ENCODE measurements around the gene KAT8.
"Not testable (repeated sequence)": the region's sequence is repeated elsewhere in the genome, so short reads cannot be mapped to it uniquely, and the experiment has no call there.

Gene KAT8

DNA sequence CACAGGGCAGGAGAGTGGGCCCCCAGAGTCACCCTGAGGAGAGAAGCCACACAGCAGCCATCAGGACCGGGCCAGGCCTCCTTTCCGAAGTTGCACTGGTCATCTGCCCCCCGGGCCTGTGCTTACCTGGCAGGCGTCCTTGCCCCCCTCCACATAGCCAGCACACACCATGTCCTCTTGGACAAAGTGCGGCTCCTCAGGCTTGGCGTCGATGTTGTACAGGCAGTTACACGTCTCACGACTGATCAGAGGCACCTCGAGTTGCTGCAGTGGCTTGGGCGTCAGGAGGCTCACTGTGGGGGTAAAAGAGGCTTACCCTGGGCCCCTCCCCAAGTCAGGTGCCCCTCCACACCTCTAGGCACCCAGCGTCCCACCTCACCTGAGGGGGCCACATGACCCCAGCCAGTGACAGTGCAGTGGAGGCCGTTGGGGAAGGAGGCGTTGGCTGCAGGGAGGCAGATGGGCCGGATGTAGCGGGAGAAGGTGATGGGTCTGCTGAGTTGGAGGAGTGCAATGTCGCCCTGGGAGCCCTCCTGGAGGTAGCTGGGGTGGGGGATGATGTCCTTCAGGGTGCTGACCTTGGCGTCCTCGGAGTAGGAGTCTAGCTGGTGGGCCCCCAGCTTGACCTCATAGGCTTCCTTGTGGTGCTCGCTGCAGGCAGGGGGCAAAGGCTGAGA is 15.0 kb downstream of the KAT8 start:
- Mint-ChIP-seq H3K4me1 (no peaks in the 10 kb centered on the region), H3K36me3 (ENCODE audit: insufficient read depth) (peaks cover 18% of the 10 kb centered on the region), H3K4me3 (no peak overlapping the region), H3K27me3 (no peaks in the 10 kb centered on the region), H3K27ac (ENCODE audit: low read depth) (no peak overlapping the region), H3K9me3 (no peaks in the 10 kb centered on the region)
- no peak for DNase-seq (ENCODE audit: low spot score in 2 of 2)
- no peak for ATAC-seq (replicated peaks; ENCODE audit: extremely low read depth, poor library complexity, severe bottlenecking)

DNA sequence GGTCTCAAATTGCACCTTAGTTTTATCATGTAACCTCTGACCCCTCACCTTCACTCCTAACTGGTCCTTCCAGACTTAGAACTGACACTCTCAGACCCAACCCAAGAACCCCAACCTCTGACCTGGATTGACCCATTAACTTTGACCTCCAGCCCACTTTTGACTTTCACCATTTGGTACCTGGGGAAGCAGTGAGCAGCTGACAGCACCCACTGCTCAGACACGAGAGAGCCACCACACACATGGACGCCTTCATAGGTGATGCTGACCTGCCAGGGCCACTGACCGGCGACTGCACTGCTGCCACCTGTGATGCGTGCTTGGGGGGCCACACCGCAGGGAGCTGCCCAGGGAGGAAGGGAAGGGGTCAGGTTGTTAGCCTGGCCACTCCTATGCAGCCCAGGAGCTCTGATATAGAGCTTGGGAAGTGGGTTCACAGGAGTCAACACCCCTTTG is 15.6 kb downstream of the KAT8 start:
- no peaks in the 10 kb centered on the region for H3K27me3 Mint-ChIP-seq
- no peak overlapping the region for H3K4me3 Mint-ChIP-seq
- H3K36me3 Mint-ChIP-seq (ENCODE audit: insufficient read depth): peaks cover 15% of the 10 kb centered on the region
- DNase-seq (ENCODE audit: low spot score in 2 of 2): no peak
- no peak overlapping the region for H3K27ac Mint-ChIP-seq (ENCODE audit: low read depth)
- no peak for ATAC-seq (replicated peaks; ENCODE audit: extremely low read depth, poor library complexity, severe bottlenecking)
- H3K4me1 Mint-ChIP-seq: no peaks in the 10 kb centered on the region
- H3K9me3 Mint-ChIP-seq: no peaks in the 10 kb centered on the region

DNA sequence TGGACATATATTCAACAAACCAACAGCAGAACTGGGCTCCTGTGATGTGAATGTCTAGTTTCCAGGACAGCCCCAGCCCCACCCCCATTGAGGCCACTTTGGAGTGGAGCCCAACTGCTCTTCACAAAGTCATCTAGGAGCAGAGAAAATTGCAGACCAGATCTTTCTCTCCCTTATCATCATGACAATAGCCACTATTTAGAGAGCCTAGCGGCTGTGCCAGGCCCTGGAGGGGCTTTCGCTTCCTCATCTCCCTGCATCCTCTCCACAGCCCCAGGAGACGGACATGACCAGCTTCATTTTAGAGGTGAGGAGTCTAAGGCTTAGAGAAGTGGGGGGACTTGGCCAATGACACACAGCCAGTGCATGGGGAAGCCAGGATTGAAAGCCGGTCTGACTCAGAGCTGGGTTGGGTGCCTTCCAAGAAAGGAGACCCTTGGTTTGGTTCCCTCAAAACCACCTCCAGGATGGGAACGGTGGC is 16.7 kb downstream of the KAT8 start:
- no peak for ATAC-seq (replicated peaks; ENCODE audit: extremely low read depth, poor library complexity, severe bottlenecking)
- H3K27ac Mint-ChIP-seq (ENCODE audit: low read depth): peak overlapping the region; percentile 10
- DNase-seq (ENCODE audit: low spot score in 2 of 2): no peak

GRCh38 chr16:31134625-31135534 is 17.4 kb downstream of the KAT8 start:
- H3K4me3 Mint-ChIP-seq: no peak overlapping the region
- peaks cover 13% of the 10 kb centered on the region for H3K36me3 Mint-ChIP-seq (ENCODE audit: insufficient read depth)
- DNase-seq (ENCODE audit: low spot score in 2 of 2) (no peak), ATAC-seq (replicated peaks; ENCODE audit: extremely low read depth, poor library complexity, severe bottlenecking) (no peak)
- H3K4me1 Mint-ChIP-seq: no peaks in the 10 kb centered on the region
- H3K27ac Mint-ChIP-seq (ENCODE audit: low read depth): no peak overlapping the region
- no peaks in the 10 kb centered on the region for H3K9me3 Mint-ChIP-seq
- H3K27me3 Mint-ChIP-seq: no peaks in the 10 kb centered on the region

More for the DNA sequence above, 16.7 kb downstream of the KAT8 start:
- Mint-ChIP-seq H3K4me3 (no peak overlapping the region), H3K9me3 (no peaks in the 10 kb centered on the region), H3K27me3 (no peaks in the 10 kb centered on the region), H3K36me3 (ENCODE audit: insufficient read depth) (peaks cover 13% of the 10 kb centered on the region), H3K4me1 (no peaks in the 10 kb centered on the region)

GRCh38 chr16:31135535-31136286 is 18.2 kb downstream of the KAT8 start, which contains the start of gene PRSS8:
Gene PRSS8 (minus strand): TSS chr16:31135727. CDS start chr16:31135498, 229 bp downstream.
- no peaks in the 10 kb centered on the region for H3K9me3 Mint-ChIP-seq
- no peak for ATAC-seq (replicated peaks; ENCODE audit: extremely low read depth, poor library complexity, severe bottlenecking)
- H3K36me3 Mint-ChIP-seq (ENCODE audit: insufficient read depth): peaks cover 11% of the 10 kb centered on the region

DNA sequence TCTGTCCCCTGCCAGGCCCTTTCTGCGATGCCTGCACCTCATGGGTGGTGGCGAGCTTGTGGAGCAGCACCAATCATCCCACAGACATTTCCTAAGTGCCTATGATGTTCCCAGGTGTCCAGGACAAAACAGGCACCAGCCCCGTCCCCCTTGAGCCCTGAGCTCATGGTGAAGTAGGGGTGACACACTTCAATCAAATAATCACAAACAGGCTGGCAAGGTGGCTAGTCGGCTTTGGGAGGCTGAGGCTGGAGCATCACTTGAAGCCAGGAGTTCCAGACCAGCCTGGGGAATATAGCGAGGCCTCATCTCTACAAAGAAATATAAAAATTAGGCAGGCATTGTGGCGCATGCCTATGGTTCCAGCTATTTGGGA is 18.8 kb downstream of the KAT8 start:
- no peak overlapping the region for H3K27ac Mint-ChIP-seq (ENCODE audit: low read depth)
- no peak for DNase-seq (ENCODE audit: low spot score in 2 of 2)
- no peak for ATAC-seq (replicated peaks; ENCODE audit: extremely low read depth, poor library complexity, severe bottlenecking)
- no peak overlapping the region for H3K4me3 Mint-ChIP-seq
- peaks cover 7% of the 10 kb centered on the region for H3K36me3 Mint-ChIP-seq (ENCODE audit: insufficient read depth)
- no peaks in the 10 kb centered on the region for H3K4me1 Mint-ChIP-seq
- no peaks in the 10 kb centered on the region for H3K9me3 Mint-ChIP-seq
- no peaks in the 10 kb centered on the region for H3K27me3 Mint-ChIP-seq

More at GRCh38 chr16:31135535-31136286, 18.2 kb downstream of the KAT8 start, which contains the start of gene PRSS8:
- no peak for DNase-seq (ENCODE audit: low spot score in 2 of 2)
- Mint-ChIP-seq H3K4me1 (no peaks in the 10 kb centered on the region), H3K4me3 (no peak within 1 kb of the TSS), H3K27me3 (no peaks in the 10 kb centered on the region), H3K27ac (ENCODE audit: low read depth) (no peak within 1 kb of the TSS)

DNA sequence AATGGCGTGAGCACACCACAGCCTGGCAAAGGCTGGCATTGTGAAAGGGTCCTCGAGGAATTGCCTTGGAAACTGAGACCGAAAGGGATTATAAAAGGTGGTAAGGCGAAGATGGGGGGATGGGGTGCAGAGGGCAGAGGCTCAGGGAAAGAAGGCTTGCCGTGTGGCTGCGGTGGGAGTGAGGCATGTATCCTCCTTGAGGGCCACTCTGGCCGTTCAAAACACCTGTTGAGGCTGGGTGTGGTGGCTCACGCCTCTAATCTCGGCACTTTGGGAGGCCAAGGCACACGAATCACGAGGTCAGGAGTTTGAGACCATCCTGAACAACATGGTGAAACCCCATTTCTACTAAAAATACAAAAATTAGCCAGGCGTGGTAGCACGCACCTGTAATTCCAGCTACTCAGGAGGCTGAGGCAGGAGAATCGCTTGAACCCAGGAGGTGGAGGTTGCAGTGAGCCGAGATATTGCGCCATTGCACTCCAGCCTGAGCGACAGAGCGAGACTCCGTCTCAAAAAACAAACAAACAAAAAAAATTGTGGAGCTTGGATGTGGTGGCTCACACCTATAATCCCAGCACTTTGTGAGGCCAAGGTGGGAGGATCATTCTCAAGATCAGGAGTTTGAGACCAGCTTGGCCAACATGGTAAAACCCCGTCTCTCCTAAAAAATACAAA is 19.5 kb downstream of the KAT8 start:
- H3K36me3 Mint-ChIP-seq (ENCODE audit: insufficient read depth); H3K27me3 Mint-ChIP-seq; H3K4me3 Mint-ChIP-seq; H3K27ac Mint-ChIP-seq (ENCODE audit: low read depth); H3K4me1 Mint-ChIP-seq; DNase-seq (ENCODE audit: low spot score in 2 of 2); H3K9me3 Mint-ChIP-seq; ATAC-seq (replicated peaks; ENCODE audit: extremely low read depth, poor library complexity, severe bottlenecking): not testable (repeated sequence)

DNA sequence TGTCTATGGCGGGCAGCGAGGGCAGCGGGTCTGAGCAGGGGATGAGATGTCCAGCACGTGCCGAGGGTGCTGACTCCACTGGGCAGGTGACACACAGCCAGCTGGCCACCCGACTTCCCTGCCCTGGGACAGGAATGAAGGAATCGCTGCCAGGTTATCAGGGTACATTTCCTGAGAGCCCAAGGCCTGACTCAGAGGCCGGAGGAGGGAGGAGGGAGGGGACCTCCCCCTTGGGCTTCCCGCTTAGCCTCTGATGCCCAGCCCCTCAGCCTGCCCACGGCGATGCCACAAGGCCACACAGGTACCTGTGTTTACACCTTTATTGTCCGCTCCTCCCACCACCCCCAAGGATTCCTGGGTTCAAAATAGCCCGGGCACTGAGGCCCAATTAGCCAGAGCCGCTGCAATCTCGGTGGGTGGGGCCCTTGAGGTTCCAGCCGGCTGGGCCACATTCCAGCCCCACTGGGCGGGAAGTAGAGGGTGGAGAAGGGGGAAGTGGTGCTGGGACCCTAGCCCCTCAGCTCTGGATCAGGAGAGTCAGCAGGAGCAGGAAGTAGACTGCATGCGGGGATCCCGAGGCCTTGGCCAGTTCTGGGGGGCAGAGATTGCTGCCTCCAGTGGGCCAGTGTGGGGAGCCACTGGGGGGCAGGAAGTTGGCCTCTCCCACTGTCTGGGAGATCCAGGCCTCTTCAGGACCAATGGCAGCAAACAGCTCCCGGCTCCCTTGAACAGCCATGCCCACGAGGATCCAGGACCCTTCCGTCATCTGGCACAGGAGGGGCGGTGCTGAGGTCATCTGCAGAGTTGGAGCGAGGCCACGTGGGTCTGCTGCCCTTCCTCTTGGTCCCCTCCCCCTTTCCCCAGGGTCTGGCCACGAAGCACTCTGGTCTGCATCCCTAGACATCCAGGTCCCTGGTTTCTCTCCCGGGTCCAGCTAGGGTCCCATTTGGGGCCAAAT is 21.4 kb downstream of the KAT8 start:
- no peaks in the 10 kb centered on the region for H3K9me3 Mint-ChIP-seq
- no peak for DNase-seq (ENCODE audit: low spot score in 2 of 2)

GRCh38 chr16:31141071-31141469 is 23.6 kb downstream of the KAT8 start:
- not testable (repeated sequence) for H3K4me1 Mint-ChIP-seq; H3K36me3 Mint-ChIP-seq (ENCODE audit: insufficient read depth); H3K27me3 Mint-ChIP-seq; ATAC-seq (replicated peaks; ENCODE audit: extremely low read depth, poor library complexity, severe bottlenecking); H3K27ac Mint-ChIP-seq (ENCODE audit: low read depth); H3K9me3 Mint-ChIP-seq; H3K4me3 Mint-ChIP-seq; DNase-seq (ENCODE audit: low spot score in 2 of 2)

More for the DNA sequence above, 21.4 kb downstream of the KAT8 start:
- no peaks in the 10 kb centered on the region for H3K27me3 Mint-ChIP-seq
- peaks cover 5% of the 10 kb centered on the region for H3K4me1 Mint-ChIP-seq
- H3K27ac Mint-ChIP-seq (ENCODE audit: low read depth): no peak overlapping the region
- no peak for ATAC-seq (replicated peaks; ENCODE audit: extremely low read depth, poor library complexity, severe bottlenecking)
- H3K4me3 Mint-ChIP-seq: no peak overlapping the region
- peaks cover 3% of the 10 kb centered on the region for H3K36me3 Mint-ChIP-seq (ENCODE audit: insufficient read depth)

DNA sequence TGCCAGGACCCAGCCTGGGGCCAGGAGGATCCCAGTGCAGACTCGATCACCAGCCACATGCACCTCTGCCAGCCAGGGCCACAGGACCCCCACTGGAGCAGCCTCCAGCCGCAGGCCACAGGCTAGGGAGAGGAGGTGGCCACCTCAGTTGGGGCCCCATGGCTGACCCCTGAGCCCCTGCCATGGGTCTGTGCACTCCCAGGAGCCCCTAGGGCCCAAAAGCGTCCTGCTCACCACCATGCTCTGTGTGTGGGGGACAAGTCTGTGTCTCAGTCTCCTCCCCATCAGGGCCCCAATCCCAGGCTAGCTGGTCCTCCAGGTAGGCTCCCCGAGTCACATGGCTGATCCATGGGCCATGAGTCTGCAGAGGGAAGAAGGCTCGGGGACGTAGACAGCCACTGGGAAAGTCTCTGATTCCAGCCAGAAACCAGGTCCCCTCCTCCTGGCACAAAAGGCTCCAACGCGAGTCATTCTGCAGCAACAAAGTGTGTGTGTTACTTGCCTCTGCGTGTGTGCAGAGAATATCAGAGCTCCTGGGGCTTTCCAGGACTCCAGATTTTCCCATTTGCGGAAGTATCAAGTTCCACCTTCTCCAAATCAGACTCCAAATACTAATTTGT is 24.1 kb downstream of the KAT8 start:
- DNase-seq (ENCODE audit: low spot score in 2 of 2) (no peak), ATAC-seq (replicated peaks; ENCODE audit: extremely low read depth, poor library complexity, severe bottlenecking) (peak; percentile 2)
- Mint-ChIP-seq H3K27me3 (no peaks in the 10 kb centered on the region), H3K4me1 (peaks cover 5% of the 10 kb centered on the region), H3K27ac (ENCODE audit: low read depth) (no peak overlapping the region), H3K4me3 (peak overlapping the region; percentile 65), H3K9me3 (no peaks in the 10 kb centered on the region), H3K36me3 (ENCODE audit: insufficient read depth) (peaks cover 5% of the 10 kb centered on the region)
